Fibroblast of peridontal ligament (primary cell): ENCODE data around the gene AGT.
A peak's percentile ranks its signal among the peaks of the same experiment; 100 is the strongest.
"Not testable (repeated sequence)": the region's sequence is repeated elsewhere in the genome, so short reads cannot be mapped to it uniquely, and the experiment has no call there.

Experiments used
- DNase-seq: peaks from one replicate; pipeline ENCODE4 v3.0.0-alpha.2; 2010; ENCODE audit errors: extremely low read depth

The AGT gene

GRCh38 chr1:230707732-230708630 lies 5.9 kb downstream of the AGT start:
- no peak for DNase-seq

GRCh38 chr1:230706887-230707731 lies 6.8 kb downstream of the AGT start:
- no peak for DNase-seq

GRCh38 chr1:230706020-230706699 lies 7.8 kb downstream of the AGT start:
- no peak for DNase-seq

GRCh38 chr1:230705289-230706019 lies 8.5 kb downstream of the AGT start:
- no peak for DNase-seq

- no peak for DNase-seq
Observed at GRCh38 chr1:230704830-230705229, 9.1 kb downstream of the AGT start.

GRCh38 chr1:230703679-230704385 lies 10.1 kb downstream of the AGT start:
- DNase-seq, result no peak

- no peak for DNase-seq
Observed at GRCh38 chr1:230702934-230703678, 10.8 kb downstream of the AGT start.

GRCh38 chr1:230701895-230702768 lies 11.8 kb downstream of the AGT start:
- DNase-seq, result no peak

- DNase-seq, result no peak
Observed at GRCh38 chr1:230701434-230701833, 12.5 kb downstream of the AGT start.

GRCh38 chr1:230700132-230700531 lies 13.8 kb downstream of the AGT start:
- no peak for DNase-seq

- DNase-seq, result no peak
Observed at GRCh38 chr1:230699716-230700115, 14.2 kb downstream of the AGT start.

GRCh38 chr1:230698964-230699363 lies 15.0 kb downstream of the AGT start:
- DNase-seq, result not testable (repeated sequence)

- DNase-seq, result no peak
Observed at GRCh38 chr1:230698130-230698529, 15.8 kb downstream of the AGT start.

GRCh38 chr1:230696722-230697437 lies 17.0 kb downstream of the AGT start:
- DNase-seq, result peak; percentile 54

GRCh38 chr1:230696218-230696617 lies 17.7 kb downstream of the AGT start:
- DNase-seq, result no peak

- no peak for DNase-seq
Observed at GRCh38 chr1:230694991-230695390, 18.9 kb downstream of the AGT start.

- DNase-seq, result no peak
Observed at GRCh38 chr1:230694464-230694863, 19.5 kb downstream of the AGT start.

GRCh38 chr1:230693777-230694176 lies 20.1 kb downstream of the AGT start:
- no peak for DNase-seq
